Measurements from ENCODE around the gene UGT1A8.

DNA sequence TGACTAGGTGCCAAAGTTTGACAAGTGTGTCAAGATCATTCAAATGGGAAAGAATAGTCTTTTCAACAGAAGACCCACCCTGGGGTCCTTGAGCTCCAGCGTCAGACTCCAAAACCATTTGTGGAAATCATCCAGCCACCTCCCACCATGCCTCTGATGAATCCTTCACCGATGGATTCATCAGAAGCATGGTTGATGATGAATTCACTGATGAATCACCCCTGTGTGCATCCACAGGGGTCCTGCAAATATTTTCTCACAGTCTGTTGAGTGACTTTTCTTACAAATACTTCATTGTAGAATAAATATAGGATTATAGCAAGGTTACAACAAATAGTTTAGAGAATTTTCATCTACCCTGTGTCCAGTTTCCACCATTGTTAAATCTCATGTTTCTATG lies 58.6 kb downstream of the UGT1A8 start:
- TF ChIP-seq POLR2AphosphoS5 (IDR thresholded peaks at IDR 0.05; ENCODE audit: low read depth, low read length) (no peak), TAF1 (IDR thresholded peaks at IDR 0.05; ENCODE audit: borderline replicate concordance, insufficient read depth, low read length) (no peak)
- TF ChIP-seq, protein P1, sequence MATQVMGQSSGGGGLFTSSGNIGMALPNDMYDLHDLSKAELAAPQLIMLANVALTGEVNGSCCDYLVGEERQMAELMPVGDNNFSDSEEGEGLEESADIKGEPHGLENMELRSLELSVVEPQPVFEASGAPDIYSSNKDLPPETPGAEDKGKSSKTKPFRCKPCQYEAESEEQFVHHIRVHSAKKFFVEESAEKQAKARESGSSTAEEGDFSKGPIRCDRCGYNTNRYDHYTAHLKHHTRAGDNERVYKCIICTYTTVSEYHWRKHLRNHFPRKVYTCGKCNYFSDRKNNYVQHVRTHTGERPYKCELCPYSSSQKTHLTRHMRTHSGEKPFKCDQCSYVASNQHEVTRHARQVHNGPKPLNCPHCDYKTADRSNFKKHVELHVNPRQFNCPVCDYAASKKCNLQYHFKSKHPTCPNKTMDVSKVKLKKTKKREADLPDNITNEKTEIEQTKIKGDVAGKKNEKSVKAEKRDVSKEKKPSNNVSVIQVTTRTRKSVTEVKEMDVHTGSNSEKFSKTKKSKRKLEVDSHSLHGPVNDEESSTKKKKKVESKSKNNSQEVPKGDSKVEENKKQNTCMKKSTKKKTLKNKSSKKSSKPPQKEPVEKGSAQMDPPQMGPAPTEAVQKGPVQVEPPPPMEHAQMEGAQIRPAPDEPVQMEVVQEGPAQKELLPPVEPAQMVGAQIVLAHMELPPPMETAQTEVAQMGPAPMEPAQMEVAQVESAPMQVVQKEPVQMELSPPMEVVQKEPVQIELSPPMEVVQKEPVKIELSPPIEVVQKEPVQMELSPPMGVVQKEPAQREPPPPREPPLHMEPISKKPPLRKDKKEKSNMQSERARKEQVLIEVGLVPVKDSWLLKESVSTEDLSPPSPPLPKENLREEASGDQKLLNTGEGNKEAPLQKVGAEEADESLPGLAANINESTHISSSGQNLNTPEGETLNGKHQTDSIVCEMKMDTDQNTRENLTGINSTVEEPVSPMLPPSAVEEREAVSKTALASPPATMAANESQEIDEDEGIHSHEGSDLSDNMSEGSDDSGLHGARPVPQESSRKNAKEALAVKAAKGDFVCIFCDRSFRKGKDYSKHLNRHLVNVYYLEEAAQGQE (IDR thresholded peaks at IDR 0.05; ENCODE audit: insufficient read depth in 1 of 2, low read depth in 2 of 2, low read length in 2 of 2), result no peak
